Activated CD8-positive, alpha-beta T cell treated with anti-CD3 and anti-CD28 coated beads for 36 hours (primary cell): ENCODE results near the gene ASB10. TPM values are rescaled to one million over a fixed set of nuclear protein-coding genes. Genes with fewer than 3 reads are reported as not detected.
A peak's percentile ranks its signal among the peaks of the same experiment; 100 is the strongest.

Experiments
- ATAC-seq: fragments of 200-7000 bp; cut with Tn5 transposase; one replicate; pipeline ENCODE4 v1.10.0; 2021; ENCODE audit warnings: mild to moderate bottlenecking, moderate library complexity
- CTCF ChIA-PET: fragments of 350-600 bp; sonication (Branson Sonifier 250); formaldehyde crosslinking; loops from one replicate; lab custom pipeline; 2021; ENCODE audit warnings: antibody characterized with exemption; lab: Charles Lee
- POLR2A ChIA-PET: fragments of 350-600 bp; sonication (Branson Sonifier 250); formaldehyde crosslinking; loops from one replicate; lab custom pipeline; 2021; ENCODE audit warnings: antibody characterized with exemption; lab: Charles Lee
- DNase-seq: peaks from one replicate; pipeline ENCODE4 v3.0.0-alpha.2; 2020
- H3K27ac Mint-ChIP-seq: one replicate; pipeline ENCODE4 v1.8.0; 2021; ENCODE audit warnings: mild to moderate bottlenecking, mixed read lengths
- H3K27me3 Mint-ChIP-seq: one replicate; pipeline ENCODE4 v1.8.0; 2021; ENCODE audit warnings: mixed read lengths
- H3K36me3 Mint-ChIP-seq: one replicate; pipeline ENCODE4 v1.8.0; 2021; ENCODE audit warnings: low read depth, mixed read lengths
- H3K4me1 Mint-ChIP-seq: one replicate; pipeline ENCODE4 v1.8.0; 2021; ENCODE audit warnings: low read depth, mixed read lengths
- H3K4me3 Mint-ChIP-seq: one replicate; pipeline ENCODE4 v1.8.0; 2021; ENCODE audit warnings: mild to moderate bottlenecking, moderate library complexity, mixed read lengths
- H3K9me3 Mint-ChIP-seq: one replicate; pipeline ENCODE4 v1.8.0; 2021; ENCODE audit warnings: mixed read lengths
- intact Hi-C: fragments of 100-400 bp; cut with micrococcal nuclease; formaldehyde crosslinking; loops from one replicate; pipeline ENCODE4 v1.10.0; 2022
- total RNA-seq, 2 experiments: library from RNA; stranded (reverse); gene quantifications; one replicate each; pipeline ENCODE4 v1.2.3, GENCODE V29; 2021
- TF ChIP-seq, protein P1 (sequence below): fragments of 200-600 bp; IDR thresholded peaks from one replicate; pipeline ENCODE4 v1.8.0; 2022; ENCODE audit warnings: antibody characterized with exemption, mild to moderate bottlenecking

ASB10 gene
- total RNA-seq, 2 experiments from 2014 or later = not detected

DNA sequence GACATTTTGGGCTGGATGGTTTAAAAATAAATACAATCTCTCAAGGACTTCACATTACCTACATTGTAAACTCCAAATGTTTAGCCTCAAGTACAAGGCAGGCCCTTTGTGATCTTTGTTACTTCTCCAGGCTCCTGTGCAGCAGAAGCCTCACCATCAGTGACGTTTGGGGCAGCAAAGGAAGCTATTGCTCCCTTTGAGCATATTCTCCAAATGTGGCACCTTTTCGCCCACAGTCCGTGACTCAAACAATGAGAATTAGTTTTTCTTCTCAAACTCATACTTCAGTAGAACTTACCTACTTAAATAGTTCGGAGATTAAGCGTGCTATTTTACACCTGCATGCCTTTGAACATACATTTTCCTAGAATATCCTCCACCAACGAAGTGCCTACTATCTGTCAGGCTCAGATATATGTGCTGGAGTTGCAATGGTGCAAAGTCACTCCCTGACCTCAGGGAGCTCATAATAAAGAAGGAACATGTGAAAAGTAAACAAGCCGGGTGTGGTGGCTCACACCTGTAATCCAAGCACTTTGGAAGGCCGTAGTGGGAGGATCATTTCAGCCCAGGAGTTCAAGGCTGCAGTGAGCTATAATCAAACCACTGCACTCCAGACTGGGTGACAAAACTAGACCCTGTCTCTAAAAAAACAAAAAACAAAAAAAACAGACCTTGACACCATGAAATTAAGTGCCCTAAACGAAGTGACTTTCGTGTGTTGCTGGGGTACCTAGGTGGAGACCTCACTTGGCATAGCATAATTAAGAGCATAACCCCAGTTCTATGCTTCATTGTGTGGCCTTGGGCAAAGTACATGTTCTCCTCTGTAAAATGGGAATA, 41.2 kb upstream of the ASB10 start:
- Mint-ChIP-seq H3K27me3 (no peaks in the 10 kb centered on the region), H3K36me3 (peaks cover 37% of the 10 kb centered on the region), H3K9me3 (no peaks in the 10 kb centered on the region), H3K4me3 (peak overlapping the region; percentile 99), H3K4me1 (peaks cover 36% of the 10 kb centered on the region), H3K27ac (peak overlapping the region; percentile 96)
- TF ChIP-seq, protein P1, sequence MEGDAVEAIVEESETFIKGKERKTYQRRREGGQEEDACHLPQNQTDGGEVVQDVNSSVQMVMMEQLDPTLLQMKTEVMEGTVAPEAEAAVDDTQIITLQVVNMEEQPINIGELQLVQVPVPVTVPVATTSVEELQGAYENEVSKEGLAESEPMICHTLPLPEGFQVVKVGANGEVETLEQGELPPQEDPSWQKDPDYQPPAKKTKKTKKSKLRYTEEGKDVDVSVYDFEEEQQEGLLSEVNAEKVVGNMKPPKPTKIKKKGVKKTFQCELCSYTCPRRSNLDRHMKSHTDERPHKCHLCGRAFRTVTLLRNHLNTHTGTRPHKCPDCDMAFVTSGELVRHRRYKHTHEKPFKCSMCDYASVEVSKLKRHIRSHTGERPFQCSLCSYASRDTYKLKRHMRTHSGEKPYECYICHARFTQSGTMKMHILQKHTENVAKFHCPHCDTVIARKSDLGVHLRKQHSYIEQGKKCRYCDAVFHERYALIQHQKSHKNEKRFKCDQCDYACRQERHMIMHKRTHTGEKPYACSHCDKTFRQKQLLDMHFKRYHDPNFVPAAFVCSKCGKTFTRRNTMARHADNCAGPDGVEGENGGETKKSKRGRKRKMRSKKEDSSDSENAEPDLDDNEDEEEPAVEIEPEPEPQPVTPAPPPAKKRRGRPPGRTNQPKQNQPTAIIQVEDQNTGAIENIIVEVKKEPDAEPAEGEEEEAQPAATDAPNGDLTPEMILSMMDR = no peak
- POLR2A ChIA-PET = interaction anchor here (0.6 to 2.7 kb wide), 7 partner anchors 8 to 61 kb away, joined by 3 to 9 read pairs (median 4); partner anchors contain the start of gene GBX1
- CTCF ChIA-PET = interaction anchor here (0.9 to 5.0 kb wide), 7 partner anchors 9 to 118 kb away, joined by 3 to 44 read pairs (median 3); no protein-coding TSS in a partner anchor
- ATAC-seq (no peak), DNase-seq (no peak)
- intact Hi-C loops = no loop called here

DNA sequence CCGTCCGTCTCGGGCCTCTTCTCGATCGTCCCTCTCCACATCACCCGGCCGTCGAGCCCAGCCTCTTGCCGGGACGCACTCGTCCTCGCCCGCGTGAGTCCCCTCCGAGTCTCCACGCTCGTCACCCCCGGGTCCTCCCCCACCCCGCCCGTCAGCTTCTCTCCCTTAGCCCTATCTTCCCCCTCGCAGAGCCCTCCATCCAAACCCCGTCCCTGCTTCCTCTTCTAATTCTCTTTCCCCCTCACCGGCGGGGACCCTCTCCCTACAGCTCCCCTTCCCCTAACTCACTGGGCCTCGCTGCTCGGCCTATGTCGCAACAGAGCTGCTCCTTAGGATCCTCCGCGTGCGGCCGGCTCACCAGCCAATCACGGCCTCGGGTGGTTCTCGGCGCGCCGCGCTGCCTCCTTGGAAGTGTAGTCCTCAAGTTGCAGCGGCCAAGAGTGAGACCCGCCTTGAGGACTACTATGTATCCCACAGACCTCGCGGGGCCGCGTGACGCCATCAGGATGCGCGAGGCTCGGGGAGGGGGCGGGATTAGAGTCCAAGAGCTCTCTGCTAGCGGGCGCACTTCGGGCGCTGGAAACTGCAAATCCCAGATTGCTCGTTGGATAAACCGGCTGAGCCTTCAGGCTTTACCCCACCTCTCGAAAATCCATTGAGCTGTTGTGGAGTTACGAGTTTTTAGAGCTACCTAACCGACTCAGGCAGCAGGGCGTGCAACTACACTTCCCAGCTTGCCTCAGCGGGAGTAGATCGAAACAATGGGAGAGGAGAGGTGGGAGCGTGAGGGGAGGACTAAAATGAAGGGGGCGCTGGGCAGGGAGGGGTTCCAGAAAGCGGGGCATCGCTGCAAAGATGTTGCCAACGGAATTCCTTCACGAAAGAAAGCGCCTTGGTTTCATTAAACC, 40.1 kb upstream of the ASB10 start, which contains the start of gene ABCF2:
Gene ABCF2, minus strand, starts transcription at position 331 of the 908 bp plus-strand sequence. CDS start 747 bp downstream, outside the sequence.
- DNase-seq = peak; percentile 100
- ATAC-seq = peak; percentile 99
- Mint-ChIP-seq H3K4me3 (peak within 1 kb of the TSS; percentile 99), H3K4me1 (peaks cover 34% of the 10 kb centered on the region), H3K9me3 (no peaks in the 10 kb centered on the region), H3K36me3 (peaks cover 39% of the 10 kb centered on the region), H3K27me3 (no peaks in the 10 kb centered on the region), H3K27ac (peak within 1 kb of the TSS; percentile 96)
- ChIA-PET CTCF (interaction anchor here (0.9 to 5.0 kb wide), 15 partner anchors 8 to 124 kb away, joined by 3 to 44 read pairs (median 4); no protein-coding TSS in a partner anchor), POLR2A (interaction anchor here (0.6 to 2.7 kb wide), 12 partner anchors 7 to 208 kb away, joined by 3 to 22 read pairs (median 4); partner anchors contain the start of genes GBX1 and H2BK1)
- intact Hi-C loops = no loop called here
- TF ChIP-seq, protein P1 = no peak

DNA sequence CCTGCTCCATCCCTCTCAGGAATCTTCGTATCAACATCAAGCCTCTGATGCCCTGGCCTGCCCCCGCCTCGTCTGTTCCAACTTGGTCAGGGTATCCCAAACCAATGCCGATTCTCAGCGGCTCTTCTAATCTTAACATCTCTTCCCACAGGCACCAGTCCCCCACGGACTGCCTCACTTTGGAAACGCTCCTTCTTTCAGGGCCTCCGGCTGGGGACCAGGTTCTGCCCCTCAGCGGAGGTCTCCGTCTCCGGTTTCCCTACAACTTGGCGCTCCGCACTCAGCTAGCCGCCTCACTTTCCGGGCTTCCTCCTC, 39.5 kb upstream of the ASB10 start:
- TF ChIP-seq, protein P1 = no peak
- intact Hi-C loops = no loop called here
- POLR2A ChIA-PET = interaction anchor here (1.2 to 2.7 kb wide), 8 partner anchors 12 to 208 kb away, joined by 3 to 22 read pairs (median 4); partner anchors contain the start of gene H2BK1
- H3K4me3 Mint-ChIP-seq = peak overlapping the region; percentile 99
- peaks cover 41% of the 10 kb centered on the region for H3K36me3 Mint-ChIP-seq
- peaks cover 28% of the 10 kb centered on the region for H3K4me1 Mint-ChIP-seq
- DNase-seq = no peak
- no peaks in the 10 kb centered on the region for H3K9me3 Mint-ChIP-seq
- CTCF ChIA-PET = interaction anchor here (0.9 to 5.0 kb wide), 13 partner anchors 10 to 125 kb away, joined by 3 to 44 read pairs (median 4); no protein-coding TSS in a partner anchor
- no peaks in the 10 kb centered on the region for H3K27me3 Mint-ChIP-seq
- H3K27ac Mint-ChIP-seq = peak overlapping the region; percentile 96
- peak; percentile 12 for ATAC-seq

DNA sequence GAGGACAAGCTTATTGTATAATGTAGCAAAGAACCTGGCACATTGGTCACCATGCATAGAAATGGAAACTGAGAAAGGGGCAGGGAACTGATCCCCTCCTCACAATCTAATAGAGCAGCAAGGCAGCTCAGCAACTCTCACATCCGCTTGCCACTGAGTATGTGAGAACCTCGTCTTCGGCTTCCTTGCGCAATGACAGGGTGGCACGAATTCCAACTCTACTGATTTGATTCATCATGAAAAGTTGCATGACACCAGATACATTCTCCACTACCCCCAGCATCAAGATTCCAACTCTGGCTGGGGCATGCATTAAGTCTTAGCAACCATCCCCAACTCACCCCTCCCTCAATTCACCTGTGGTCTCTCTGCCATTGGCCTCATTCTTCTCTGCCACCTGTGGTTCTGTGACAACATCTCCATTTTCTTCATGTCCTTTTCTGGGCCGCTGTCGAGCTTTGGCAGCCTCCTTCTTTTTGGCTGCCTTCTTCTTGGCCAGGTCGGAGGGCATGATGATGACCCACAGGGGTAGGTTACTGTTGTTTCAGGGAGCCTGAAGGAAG, 39.0 kb upstream of the ASB10 start:
- TF ChIP-seq, protein P1 = no peak
- DNase-seq = no peak
- no peak for ATAC-seq
- peak overlapping the region; percentile 96 for H3K27ac Mint-ChIP-seq
- peak overlapping the region; percentile 99 for H3K4me3 Mint-ChIP-seq
- H3K9me3 Mint-ChIP-seq = no peaks in the 10 kb centered on the region
- H3K36me3 Mint-ChIP-seq = peaks cover 43% of the 10 kb centered on the region
- intact Hi-C loops = no loop called here
- POLR2A ChIA-PET = interaction anchor here (1.6 to 2.7 kb wide), 4 partner anchors 12 to 48 kb away, joined by 5 to 22 read pairs (median 8); partner anchors contain the start of gene H2BK1
- CTCF ChIA-PET = interaction anchor here (1.3 to 5.0 kb wide), 7 partner anchors 11 to 125 kb away, joined by 3 to 44 read pairs (median 4); no protein-coding TSS in a partner anchor
- H3K4me1 Mint-ChIP-seq = peaks cover 27% of the 10 kb centered on the region
- no peaks in the 10 kb centered on the region for H3K27me3 Mint-ChIP-seq
